ENCODE results near the gene SLC15A2. TPM values are rescaled to one million over a fixed set of nuclear protein-coding genes. Genes with fewer than 3 reads are reported as not detected.

SLC15A2 gene
- total RNA-seq, 4 donors from 2014 or later: 0.76 to 2.3 (median 1.4) TPM

GRCh38 chr3:121897296-121897695 lies 3.1 kb downstream of the SLC15A2 start:
- Histone ChIP-seq H3K4me3 (no peak overlapping the region), H3K4me1 (peaks cover 10% of the 10 kb centered on the region), H3K27me3 (no peaks in the 10 kb centered on the region), H3K27ac (no peak overlapping the region), H3K36me3 (no peaks in the 10 kb centered on the region), H3K9me3 (no peaks in the 10 kb centered on the region)
- DNase-seq (ENCODE audit: low spot score in 2 of 2): no peak
- TF ChIP-seq EP300 (IDR thresholded peaks at IDR 0.05) (no peak), POLR2A (IDR thresholded peaks at IDR 0.05) (no peak), POLR2AphosphoS5 (IDR thresholded peaks at IDR 0.05) (no peak), CTCF (IDR thresholded peaks at IDR 0.05) (no peak)
- 80% methylated on average over 3 of the region's 3 CpGs for WGBS

DNA sequence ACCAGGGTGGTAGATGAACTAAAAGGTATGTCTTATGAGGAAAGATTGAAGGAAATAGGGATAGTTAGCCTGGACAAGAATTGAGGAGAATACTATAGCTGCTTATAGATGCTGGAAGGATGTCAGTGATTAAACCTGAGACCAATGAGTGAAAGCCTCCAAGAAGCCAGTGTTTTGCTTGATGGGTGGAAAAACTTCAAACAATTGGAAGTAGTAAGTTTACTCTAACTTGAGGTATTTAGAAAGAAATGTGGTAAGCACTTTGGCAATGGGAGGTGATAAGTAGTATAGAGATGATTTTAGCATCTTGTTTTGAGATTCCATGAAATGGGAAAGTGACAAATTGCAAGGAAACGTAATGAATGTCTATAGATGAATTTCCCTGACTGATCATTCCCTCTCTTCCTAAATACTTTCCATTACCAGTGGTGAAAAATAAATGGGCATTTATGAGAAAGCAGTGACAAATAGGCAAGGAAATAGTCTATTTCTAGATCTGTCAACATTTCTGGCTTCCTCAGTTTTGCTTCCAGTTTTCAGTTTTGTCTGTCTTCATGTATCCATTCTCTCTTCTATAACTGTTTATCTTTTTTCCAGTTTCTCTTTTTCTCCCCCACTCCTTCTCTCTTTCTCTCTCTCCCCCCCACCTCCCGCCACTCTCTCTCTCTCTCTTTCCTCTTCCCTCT lies 19.2 kb downstream of the SLC15A2 start:
- 91% methylated on average over 2 of the region's 2 CpGs for WGBS
- Histone ChIP-seq H3K36me3 (no peaks in the 10 kb centered on the region), H3K4me1 (no peaks in the 10 kb centered on the region), H3K27me3 (no peaks in the 10 kb centered on the region), H3K9me3 (no peaks in the 10 kb centered on the region), H3K4me3 (no peak overlapping the region), H3K27ac (no peak overlapping the region)
- TF ChIP-seq EP300 (IDR thresholded peaks at IDR 0.05): no peak
- no peak for TF ChIP-seq POLR2A (IDR thresholded peaks at IDR 0.05)
- TF ChIP-seq CTCF (IDR thresholded peaks at IDR 0.05): no peak
- no peak for TF ChIP-seq POLR2AphosphoS5 (IDR thresholded peaks at IDR 0.05)
- no peak for DNase-seq (ENCODE audit: low spot score in 2 of 2)

- H3K9me3 ChIP-seq: no peaks in the 10 kb centered on the region
- WGBS: 68% methylated on average over 12 of the region's 12 CpGs
- DNase-seq (ENCODE audit: low spot score in 2 of 2): no peak
These were observed 20.1 kb downstream of the SLC15A2 start for GRCh38 chr3:121914081-121914998.

GRCh38 chr3:121916189-121916588 lies 22.0 kb downstream of the SLC15A2 start:
- Histone ChIP-seq H3K4me1 (no peaks in the 10 kb centered on the region), H3K4me3 (no peak overlapping the region), H3K36me3 (no peaks in the 10 kb centered on the region), H3K27ac (no peak overlapping the region), H3K9me3 (no peaks in the 10 kb centered on the region), H3K27me3 (no peaks in the 10 kb centered on the region)
- no peak for TF ChIP-seq POLR2AphosphoS5 (IDR thresholded peaks at IDR 0.05)
- DNase-seq (ENCODE audit: low spot score in 2 of 2): no peak

More at GRCh38 chr3:121914081-121914998, 20.1 kb downstream of the SLC15A2 start:
- no peaks in the 10 kb centered on the region for H3K36me3 ChIP-seq
- H3K4me3 ChIP-seq: no peak overlapping the region
- H3K27ac ChIP-seq: no peak overlapping the region
- H3K27me3 ChIP-seq: no peaks in the 10 kb centered on the region
- H3K4me1 ChIP-seq: no peaks in the 10 kb centered on the region
- TF ChIP-seq EP300 (IDR thresholded peaks at IDR 0.05): no peak
- no peak for TF ChIP-seq POLR2AphosphoS5 (IDR thresholded peaks at IDR 0.05)
- no peak for TF ChIP-seq POLR2A (IDR thresholded peaks at IDR 0.05)

- 73% methylated on average over 14 of the region's 19 CpGs for WGBS
- H3K27me3 ChIP-seq: no peaks in the 10 kb centered on the region
- no peaks in the 10 kb centered on the region for H3K9me3 ChIP-seq
- TF ChIP-seq POLR2A (IDR thresholded peaks at IDR 0.05) (no peak), EP300 (IDR thresholded peaks at IDR 0.05) (no peak), POLR2AphosphoS5 (IDR thresholded peaks at IDR 0.05) (no peak), CTCF (IDR thresholded peaks at IDR 0.05) (no peak)
- no peak overlapping the region for H3K4me3 ChIP-seq
- H3K27ac ChIP-seq: no peak overlapping the region
- no peaks in the 10 kb centered on the region for H3K4me1 ChIP-seq
- H3K36me3 ChIP-seq: no peaks in the 10 kb centered on the region
- no peak for DNase-seq (ENCODE audit: low spot score in 2 of 2)
These were observed 24.7 kb downstream of the SLC15A2 start for GRCh38 chr3:121918779-121919483.
